Parathyroid adenoma (tissue), 2 donors: ENCODE results near the gene TSPAN12.

Experiments used
- H2AFZ ChIP-seq: fragments of 300-600 bp; sonication (generic); one replicate; pipeline ENCODE4 v1.7.0; 2017; ENCODE audit warnings: antibody characterized with exemption, mild to moderate bottlenecking
- H3K27ac ChIP-seq: fragments of 300-600 bp; sonication (generic); one replicate; pipeline ENCODE4 v1.7.0; 2017
- H3K27me3 ChIP-seq: fragments of 300-600 bp; sonication (generic); one replicate; pipeline ENCODE4 v1.7.0; 2017; ENCODE audit warnings: low read length; ENCODE audit not compliant: control insufficient read depth, insufficient read depth
- H3K36me3 ChIP-seq: fragments of 300-600 bp; sonication (generic); one replicate; pipeline ENCODE4 v1.7.0; 2017; ENCODE audit warnings: low read length; ENCODE audit not compliant: control insufficient read depth, insufficient read depth
- H3K4me1 ChIP-seq: fragments of 300-600 bp; sonication (generic); one replicate; pipeline ENCODE4 v1.7.0; 2017; ENCODE audit warnings: control low read depth
- H3K4me2 ChIP-seq: fragments of 300-600 bp; sonication (generic); one replicate; pipeline ENCODE4 v1.7.0; 2017; ENCODE audit warnings: low read length
- H3K4me3 ChIP-seq: fragments of 300-600 bp; sonication (generic); one replicate; pipeline ENCODE4 v1.7.0; 2017; ENCODE audit warnings: low read depth, low read length
- H3K79me2 ChIP-seq: fragments of 300-600 bp; sonication (generic); one replicate; pipeline ENCODE4 v1.7.0; 2017; ENCODE audit warnings: control low read depth
- H3K9ac ChIP-seq: fragments of 300-600 bp; sonication (generic); one replicate; pipeline ENCODE4 v1.7.0; 2017; ENCODE audit warnings: mild to moderate bottlenecking
- H3K9me3 ChIP-seq: fragments of 300-600 bp; sonication (generic); one replicate; pipeline ENCODE4 v1.7.0; 2017; ENCODE audit warnings: low read length; ENCODE audit not compliant: control insufficient read depth
- TF ChIP-seq, protein P1 (sequence below): fragments of 300-600 bp; sonication (generic); IDR thresholded peaks from one replicate; pipeline ENCODE4 v1.7.0; 2017; ENCODE audit warnings: antibody characterized with exemption, mild to moderate bottlenecking
- donor health status: primary hyperparathyroidism.

The TSPAN12 gene

DNA sequence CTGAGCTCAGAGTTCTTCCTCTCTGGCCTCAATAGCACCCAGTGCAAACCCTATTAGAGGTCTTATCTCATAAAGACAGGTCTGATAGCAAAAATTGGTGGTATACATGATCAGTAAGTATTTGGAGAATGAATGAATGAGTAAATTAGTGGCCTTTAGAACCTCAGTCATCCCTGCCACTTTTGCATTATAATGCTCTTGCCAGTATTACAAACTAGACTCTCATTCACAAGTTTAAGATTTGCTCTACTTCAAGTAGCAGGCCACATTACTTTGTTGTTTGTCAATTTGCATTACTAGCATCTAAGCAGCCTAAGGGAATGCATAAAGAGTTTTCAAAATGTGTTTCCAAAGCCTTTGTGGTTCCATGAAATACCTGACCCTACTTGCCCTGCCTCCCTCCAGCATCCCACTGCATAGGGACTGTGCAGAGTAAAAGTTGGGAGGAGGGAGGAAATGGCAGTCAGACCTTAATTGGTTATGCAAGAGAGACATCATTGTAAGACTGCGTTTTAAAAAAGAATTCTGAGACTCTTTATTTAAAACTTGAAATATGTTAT, 21.3 kb downstream of the TSPAN12 start:
- H3K4me1 ChIP-seq, result no peaks in the 10 kb centered on the region

DNA sequence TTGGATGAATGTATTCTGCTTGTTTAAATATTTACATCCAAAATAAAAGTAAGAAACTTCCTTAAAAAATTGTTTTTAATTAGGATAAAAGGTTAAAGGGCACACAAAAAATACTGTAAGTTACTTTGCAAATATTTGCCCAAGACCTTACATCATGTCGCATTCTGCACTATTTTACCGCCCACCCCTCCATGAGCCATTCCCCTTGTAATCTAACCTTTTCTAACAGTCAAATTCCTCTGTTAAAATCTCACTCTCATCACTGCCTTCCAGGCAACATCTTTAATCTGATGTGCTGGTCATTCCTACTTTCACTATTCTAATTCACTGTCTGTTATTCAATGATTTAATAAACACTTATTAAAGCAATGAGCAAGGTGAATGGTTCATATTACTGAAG, 23.2 kb downstream of the TSPAN12 start:
- no peaks in the 10 kb centered on the region for H3K27me3 ChIP-seq
- H3K9me3 ChIP-seq, result no peaks in the 10 kb centered on the region
- H3K9ac ChIP-seq, result no peak overlapping the region
- no peak overlapping the region for H3K4me3 ChIP-seq
- no peak overlapping the region for H3K27ac ChIP-seq
- no peaks in the 10 kb centered on the region for H3K4me1 ChIP-seq
- no peak overlapping the region for H3K4me2 ChIP-seq
- no peaks in the 10 kb centered on the region for H3K79me2 ChIP-seq
- no peak overlapping the region for H2AFZ ChIP-seq
- H3K36me3 ChIP-seq, result no peaks in the 10 kb centered on the region
- TF ChIP-seq, protein P1, sequence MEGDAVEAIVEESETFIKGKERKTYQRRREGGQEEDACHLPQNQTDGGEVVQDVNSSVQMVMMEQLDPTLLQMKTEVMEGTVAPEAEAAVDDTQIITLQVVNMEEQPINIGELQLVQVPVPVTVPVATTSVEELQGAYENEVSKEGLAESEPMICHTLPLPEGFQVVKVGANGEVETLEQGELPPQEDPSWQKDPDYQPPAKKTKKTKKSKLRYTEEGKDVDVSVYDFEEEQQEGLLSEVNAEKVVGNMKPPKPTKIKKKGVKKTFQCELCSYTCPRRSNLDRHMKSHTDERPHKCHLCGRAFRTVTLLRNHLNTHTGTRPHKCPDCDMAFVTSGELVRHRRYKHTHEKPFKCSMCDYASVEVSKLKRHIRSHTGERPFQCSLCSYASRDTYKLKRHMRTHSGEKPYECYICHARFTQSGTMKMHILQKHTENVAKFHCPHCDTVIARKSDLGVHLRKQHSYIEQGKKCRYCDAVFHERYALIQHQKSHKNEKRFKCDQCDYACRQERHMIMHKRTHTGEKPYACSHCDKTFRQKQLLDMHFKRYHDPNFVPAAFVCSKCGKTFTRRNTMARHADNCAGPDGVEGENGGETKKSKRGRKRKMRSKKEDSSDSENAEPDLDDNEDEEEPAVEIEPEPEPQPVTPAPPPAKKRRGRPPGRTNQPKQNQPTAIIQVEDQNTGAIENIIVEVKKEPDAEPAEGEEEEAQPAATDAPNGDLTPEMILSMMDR, result no peak

More for the DNA sequence above, 21.3 kb downstream of the TSPAN12 start:
- Histone ChIP-seq H3K27me3 (no peaks in the 10 kb centered on the region), H2AFZ (no peak overlapping the region), H3K9me3 (no peaks in the 10 kb centered on the region), H3K9ac (no peak overlapping the region), H3K27ac (no peak overlapping the region), H3K36me3 (no peaks in the 10 kb centered on the region), H3K4me2 (no peak overlapping the region), H3K4me3 (no peak overlapping the region), H3K79me2 (no peaks in the 10 kb centered on the region)
- TF ChIP-seq, protein P1, result no peak

DNA sequence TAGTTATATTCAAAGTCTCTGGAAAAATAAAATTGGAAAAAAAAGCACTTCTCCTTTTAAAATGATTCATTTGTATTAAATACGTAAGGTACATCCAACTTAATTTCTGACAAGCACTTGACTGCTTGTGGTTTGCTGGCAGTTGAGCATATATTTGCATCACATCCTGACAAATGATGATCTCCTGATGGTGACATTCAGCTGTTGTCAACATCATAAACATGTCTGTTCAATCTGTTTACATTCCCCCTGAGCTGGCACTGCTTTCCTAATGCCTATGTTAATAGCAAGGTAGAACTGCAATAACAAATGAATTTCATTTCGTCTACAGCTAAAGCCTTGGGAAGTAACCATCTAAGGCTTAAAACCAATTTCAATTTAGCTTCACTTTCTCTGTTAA, 24.4 kb downstream of the TSPAN12 start:
- Histone ChIP-seq H2AFZ (no peak overlapping the region), H3K4me3 (no peak overlapping the region), H3K79me2 (no peaks in the 10 kb centered on the region), H3K36me3 (no peaks in the 10 kb centered on the region), H3K4me1 (no peaks in the 10 kb centered on the region), H3K4me2 (no peak overlapping the region), H3K27ac (no peak overlapping the region), H3K27me3 (no peaks in the 10 kb centered on the region), H3K9ac (no peak overlapping the region), H3K9me3 (no peaks in the 10 kb centered on the region)
- TF ChIP-seq, protein P1, result no peak

DNA sequence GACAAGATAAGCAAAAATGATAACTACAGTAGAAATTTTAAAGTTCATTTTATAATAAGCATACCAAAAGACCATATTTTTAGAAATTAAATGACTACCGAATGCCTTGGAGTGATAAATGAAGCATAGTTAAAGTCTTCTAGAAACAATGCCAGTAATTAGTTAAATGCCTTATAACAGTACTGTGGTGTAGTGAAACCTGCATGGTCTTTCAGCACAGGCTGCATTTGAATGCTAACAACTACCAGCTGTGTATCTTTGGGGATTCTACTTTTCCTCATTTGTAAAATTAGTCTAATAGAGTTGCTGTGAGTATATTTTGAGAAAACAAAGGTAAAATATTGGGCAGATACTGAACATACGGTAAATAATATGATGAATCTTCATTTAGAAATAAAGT, 25.1 kb downstream of the TSPAN12 start:
- Histone ChIP-seq H2AFZ (no peak overlapping the region), H3K4me3 (no peak overlapping the region), H3K4me1 (no peaks in the 10 kb centered on the region), H3K79me2 (no peaks in the 10 kb centered on the region), H3K27ac (no peak overlapping the region), H3K36me3 (no peaks in the 10 kb centered on the region), H3K9me3 (no peaks in the 10 kb centered on the region), H3K4me2 (no peak overlapping the region), H3K9ac (no peak overlapping the region), H3K27me3 (no peaks in the 10 kb centered on the region)
- TF ChIP-seq, protein P1, result no peak

DNA sequence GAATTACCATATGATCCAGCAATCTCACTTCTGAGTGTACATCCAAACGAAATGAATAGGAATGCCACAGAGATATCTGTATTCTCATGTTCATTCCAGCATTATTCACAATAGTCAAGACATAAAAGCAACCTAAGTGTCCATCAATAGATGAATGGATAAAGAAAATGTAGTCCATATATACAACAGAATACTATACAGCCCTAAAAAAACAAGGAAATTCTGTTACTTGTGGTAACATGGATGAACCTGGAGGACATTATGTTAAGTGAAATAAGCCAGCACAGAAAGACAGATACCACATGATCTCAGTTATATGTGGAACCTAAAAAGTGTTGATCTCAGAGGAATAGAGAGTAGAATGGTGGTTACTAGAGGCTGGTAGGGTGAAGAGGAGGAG, 26.7 kb downstream of the TSPAN12 start:
- Histone ChIP-seq H3K9me3 (no peaks in the 10 kb centered on the region), H3K27ac (no peak overlapping the region), H3K27me3 (no peaks in the 10 kb centered on the region), H3K36me3 (no peaks in the 10 kb centered on the region), H3K79me2 (no peaks in the 10 kb centered on the region), H3K9ac (no peak overlapping the region), H2AFZ (no peak overlapping the region), H3K4me3 (no peak overlapping the region), H3K4me2 (no peak overlapping the region), H3K4me1 (no peaks in the 10 kb centered on the region)
- TF ChIP-seq, protein P1, result no peak
